Measurements from ENCODE around the gene AKAP14. TPM values are rescaled to one million over a fixed set of nuclear protein-coding genes. Genes with fewer than 3 reads are reported as not detected.
"Not testable (repeated sequence)": the region's sequence is repeated elsewhere in the genome, so short reads cannot be mapped to it uniquely, and the experiment has no call there.

Gene AKAP14
- total and polyA plus RNA-seq, 7 experiments from 2014 or later, result not detected

- Mint-ChIP-seq H3K4me1 (peaks cover 13 to 28% (median 22%) of the 10 kb centered on the region in 7 donors), H3K27me3 (no peaks in the 10 kb centered on the region), H3K4me3 (peak overlapping the region; percentile 84 to 100 (median 97)), H3K9me3 (peaks cover 0 to 1% (median 0%) of the 10 kb centered on the region in 11 donors), H3K27ac (peak overlapping the region; percentile 84 to 99 (median 94)), H3K36me3 (peaks cover 0 to 4% (median under 1%) of the 10 kb centered on the region in 5 donors)
- CTCF ChIA-PET, result no interaction called here
- POLR2A ChIA-PET, result interaction anchor here (0.6 kb wide), 1 partner anchor 687 kb away, joined by 3 read pairs; the partner anchor contains the start of gene C1GALT1C1
- no peaks in the 10 kb centered on the region for H3K27me3 ChIP-seq (ENCODE audit: control insufficient read depth in 2 of 2, insufficient read depth in 2 of 2, low read length in 2 of 2)
- DNase-seq (no peak), ATAC-seq (no peak)
- H3K4me1 ChIP-seq (ENCODE audit: control insufficient read depth in 2 of 2, insufficient read depth in 2 of 2, low read length in 2 of 2), result peaks cover 8 to 15% of the 10 kb centered on the region in 2 donors
- H3K36me3 ChIP-seq (ENCODE audit: control insufficient read depth in 2 of 3, insufficient read depth in 3 of 3, low read length in 3 of 3), result peaks cover 0 to 6% (median 0%) of the 10 kb centered on the region in 3 experiments
- H3K9me3 ChIP-seq (ENCODE audit: control insufficient read depth in 2 of 3, low read length in 3 of 3), result no peaks in the 10 kb centered on the region
- H3K4me3 ChIP-seq (ENCODE audit: low read length), result peak overlapping the region; percentile 84
- H3K27ac ChIP-seq (ENCODE audit: low read depth, low read length), result peak overlapping the region; percentile 97
- intact Hi-C loops (cut with micrococcal nuclease), result loop anchor here (1.0 to 10.0 kb wide), 12 partner anchors 72 to 708 kb away; partner anchors contain the start of genes NDUFA1 (in 2 of the 2), RNF113A (in 2 of the 2), RPL39 (in 2 of the 2) and SLC25A5 (in 2 of the 2)
These were observed 47.1 kb downstream of the AKAP14 start for GRCh38 chrX:119942831-119943184.

DNA sequence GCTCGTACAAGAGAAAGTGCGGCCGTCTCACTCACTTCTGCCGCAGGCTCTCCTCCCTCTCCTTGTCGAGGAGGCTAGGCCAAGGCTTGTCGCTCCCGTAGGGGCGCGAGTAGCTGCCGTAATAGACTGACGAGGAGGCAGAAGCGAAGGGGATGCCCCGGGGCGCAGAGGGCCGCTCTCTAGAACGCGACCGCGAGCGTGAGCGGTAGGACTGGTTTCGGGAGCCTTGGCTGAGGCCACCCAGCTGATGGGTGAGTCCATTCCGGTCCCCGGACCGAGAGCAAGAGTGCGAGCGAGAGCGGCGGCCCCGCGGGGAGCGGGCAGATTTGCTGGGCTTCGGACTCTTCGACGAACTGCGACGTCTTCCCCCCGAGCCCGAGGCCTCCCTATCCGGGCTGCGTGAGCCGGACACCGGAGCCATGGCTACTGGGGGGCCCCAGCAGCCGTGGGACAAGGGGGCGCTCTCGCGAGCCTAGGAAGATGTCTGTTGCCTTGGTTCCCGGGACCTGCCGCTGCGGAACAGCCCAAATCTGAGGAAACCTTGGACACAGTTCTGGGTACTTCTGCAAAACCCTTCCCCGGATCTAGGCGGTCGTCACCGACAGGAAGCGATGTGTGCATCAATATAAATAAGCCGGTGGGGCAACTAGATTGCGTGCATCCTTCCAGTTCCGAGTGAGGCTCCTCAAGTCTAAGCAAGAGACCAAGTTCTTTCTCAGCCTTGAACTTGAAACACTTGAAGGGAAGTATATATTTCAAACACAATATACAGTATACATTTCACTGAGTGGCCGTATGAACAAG is 47.7 kb downstream of the AKAP14 start, which contains the start of gene NKAP:
Gene NKAP (minus strand): TSS at position 567 of the 804 bp plus-strand sequence. CDS start 146 bp downstream, at position 421.
- peak within 1 kb of the TSS; percentile 84 to 99 (median 94) for H3K27ac Mint-ChIP-seq
- CTCF ChIA-PET, result interaction anchor here (0.6 kb wide), 1 partner anchor 944 kb away, joined by 3 read pairs; no protein-coding TSS in a partner anchor
- peak within 1 kb of the TSS; percentile 97 for H3K27ac ChIP-seq (ENCODE audit: low read depth, low read length)
- peaks cover 0 to 1% (median 0%) of the 10 kb centered on the region in 11 donors for H3K9me3 Mint-ChIP-seq
- H3K4me3 ChIP-seq (ENCODE audit: low read length), result peak within 1 kb of the TSS; percentile 84
- peak within 1 kb of the TSS; percentile 84 to 100 (median 97) for H3K4me3 Mint-ChIP-seq
- H3K27me3 Mint-ChIP-seq, result peaks cover 0 to 2% (median 2%) of the 10 kb centered on the region in 5 donors
- POLR2A ChIA-PET, result interaction anchor here (0.6 kb wide), 1 partner anchor 686 kb away, joined by 3 read pairs; the partner anchor contains the start of gene C1GALT1C1
- peaks cover 13 to 30% (median 22%) of the 10 kb centered on the region in 7 donors for H3K4me1 Mint-ChIP-seq
- no peaks in the 10 kb centered on the region for H3K27me3 ChIP-seq (ENCODE audit: control insufficient read depth in 2 of 2, insufficient read depth in 2 of 2, low read length in 2 of 2)
- no peaks in the 10 kb centered on the region for H3K9me3 ChIP-seq (ENCODE audit: control insufficient read depth in 2 of 3, low read length in 3 of 3)
- H3K36me3 ChIP-seq (ENCODE audit: control insufficient read depth in 2 of 3, insufficient read depth in 3 of 3, low read length in 3 of 3), result peaks cover 0 to 6% (median 0%) of the 10 kb centered on the region in 3 experiments
- H3K36me3 Mint-ChIP-seq, result peaks cover 0 to 4% (median 0%) of the 10 kb centered on the region in 5 donors
- peak; percentile 53 to 84 (median 79) for DNase-seq
- ATAC-seq, result peak; percentile 95
- intact Hi-C loops (cut with micrococcal nuclease), result loop anchor here (1.0 to 10.0 kb wide), 12 partner anchors 72 to 709 kb away; partner anchors contain the start of genes NDUFA1 (in 2 of the 2), RNF113A (in 2 of the 2), RPL39 (in 2 of the 2) and SLC25A5 (in 2 of the 2)
- peaks cover 8 to 15% of the 10 kb centered on the region in 2 donors for H3K4me1 ChIP-seq (ENCODE audit: control insufficient read depth in 2 of 2, insufficient read depth in 2 of 2, low read length in 2 of 2)

DNA sequence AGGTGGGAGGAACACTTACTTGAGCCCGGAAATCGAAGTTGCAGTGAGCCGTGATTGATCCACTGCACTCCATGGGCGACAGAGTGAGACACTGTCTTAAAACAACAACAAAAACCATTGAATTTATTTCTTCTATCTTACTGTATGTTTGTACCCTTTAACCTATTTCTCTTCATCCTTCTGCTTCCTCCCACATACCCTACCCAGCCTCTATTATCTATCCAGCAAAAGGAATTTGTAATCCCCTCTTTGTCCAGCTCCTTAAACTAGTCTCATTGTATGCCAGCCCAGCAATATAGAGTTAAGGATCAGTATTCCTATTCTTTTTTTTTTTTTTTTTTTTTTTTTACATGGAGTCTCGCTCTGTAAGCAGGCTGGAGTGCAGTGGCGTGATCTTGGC is 49.8 kb downstream of the AKAP14 start:
- POLR2A ChIA-PET, result no interaction called here
- CTCF ChIA-PET, result no interaction called here
- no peak overlapping the region for H3K27ac Mint-ChIP-seq

DNA sequence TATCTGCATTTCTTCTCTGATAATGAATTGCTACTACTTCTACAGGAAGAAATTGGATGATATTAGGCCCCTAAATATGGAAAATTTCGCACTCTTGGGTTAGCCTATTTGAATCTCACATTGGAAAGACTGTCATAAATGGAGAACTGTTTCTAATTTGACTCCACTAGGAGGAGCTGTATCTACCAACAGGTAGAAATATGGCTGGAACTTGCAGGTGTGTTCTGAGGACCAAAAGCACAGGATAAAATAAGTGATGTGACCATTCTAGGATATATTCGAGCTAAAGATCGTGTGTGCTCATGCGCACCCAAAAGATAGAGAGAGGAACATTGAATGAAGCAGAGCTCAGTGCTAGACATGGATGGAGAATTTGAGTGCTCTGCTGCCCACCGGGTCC is 52.7 kb downstream of the AKAP14 start:
- H3K4me3 ChIP-seq (ENCODE audit: low read length), result no peak overlapping the region
- ATAC-seq (no peak), DNase-seq (no peak)
- no peaks in the 10 kb centered on the region for H3K9me3 Mint-ChIP-seq
- H3K4me1 ChIP-seq (ENCODE audit: control insufficient read depth in 2 of 2, insufficient read depth in 2 of 2, low read length in 2 of 2), result no peaks in the 10 kb centered on the region
- H3K9me3 ChIP-seq (ENCODE audit: control insufficient read depth in 2 of 3, low read length in 3 of 3), result no peaks in the 10 kb centered on the region
- peaks cover 0 to 2% (median 0%) of the 10 kb centered on the region in 3 experiments for H3K36me3 ChIP-seq (ENCODE audit: control insufficient read depth in 2 of 3, insufficient read depth in 3 of 3, low read length in 3 of 3)
- ChIA-PET POLR2A (no interaction called here), CTCF (no interaction called here)
- H3K4me1 Mint-ChIP-seq, result peaks cover 0 to 9% (median 5%) of the 10 kb centered on the region in 7 donors
- H3K27me3 Mint-ChIP-seq, result peaks cover 0 to 14% (median 4%) of the 10 kb centered on the region in 5 donors
- no peaks in the 10 kb centered on the region for H3K36me3 Mint-ChIP-seq
- no peaks in the 10 kb centered on the region for H3K27me3 ChIP-seq (ENCODE audit: control insufficient read depth in 2 of 2, insufficient read depth in 2 of 2, low read length in 2 of 2)
- no peak overlapping the region for H3K4me3 Mint-ChIP-seq
- no peak overlapping the region for H3K27ac ChIP-seq (ENCODE audit: low read depth, low read length)
- no peak overlapping the region for H3K27ac Mint-ChIP-seq
- intact Hi-C loops (cut with micrococcal nuclease), result loop anchor here in 1 of 2 donors (10.0 kb wide), 2 partner anchors 516 to 714 kb away; partner anchors contain the start of genes LAMP2 and PGRMC1

More for the DNA sequence above, 49.8 kb downstream of the AKAP14 start:
- H3K27me3 Mint-ChIP-seq, result peaks cover 0 to 8% (median 4%) of the 10 kb centered on the region in 5 donors
- DNase-seq (no peak), ATAC-seq (no peak)
- Histone ChIP-seq H3K27ac (ENCODE audit: low read depth, low read length) (no peak overlapping the region), H3K4me3 (ENCODE audit: low read length) (no peak overlapping the region), H3K4me1 (ENCODE audit: control insufficient read depth in 2 of 2, insufficient read depth in 2 of 2, low read length in 2 of 2) (peaks cover 8 to 15% of the 10 kb centered on the region in 2 donors), H3K9me3 (ENCODE audit: control insufficient read depth in 2 of 3, low read length in 3 of 3) (no peaks in the 10 kb centered on the region), H3K27me3 (ENCODE audit: control insufficient read depth in 2 of 2, insufficient read depth in 2 of 2, low read length in 2 of 2) (no peaks in the 10 kb centered on the region), H3K36me3 (ENCODE audit: control insufficient read depth in 2 of 3, insufficient read depth in 3 of 3, low read length in 3 of 3) (peaks cover 0 to 6% (median 0%) of the 10 kb centered on the region in 3 experiments)
- no peak overlapping the region for H3K4me3 Mint-ChIP-seq
- intact Hi-C loops (cut with micrococcal nuclease), result loop anchor here in 1 of 2 donors (10.0 kb wide), 2 partner anchors 519 to 711 kb away; partner anchors contain the start of genes LAMP2 and PGRMC1
- peaks cover 0 to 1% (median 0%) of the 10 kb centered on the region in 11 donors for H3K9me3 Mint-ChIP-seq
- H3K36me3 Mint-ChIP-seq, result peaks cover 0 to 4% (median 0%) of the 10 kb centered on the region in 5 donors
- H3K4me1 Mint-ChIP-seq, result peaks cover 13 to 30% (median 24%) of the 10 kb centered on the region in 7 donors

DNA sequence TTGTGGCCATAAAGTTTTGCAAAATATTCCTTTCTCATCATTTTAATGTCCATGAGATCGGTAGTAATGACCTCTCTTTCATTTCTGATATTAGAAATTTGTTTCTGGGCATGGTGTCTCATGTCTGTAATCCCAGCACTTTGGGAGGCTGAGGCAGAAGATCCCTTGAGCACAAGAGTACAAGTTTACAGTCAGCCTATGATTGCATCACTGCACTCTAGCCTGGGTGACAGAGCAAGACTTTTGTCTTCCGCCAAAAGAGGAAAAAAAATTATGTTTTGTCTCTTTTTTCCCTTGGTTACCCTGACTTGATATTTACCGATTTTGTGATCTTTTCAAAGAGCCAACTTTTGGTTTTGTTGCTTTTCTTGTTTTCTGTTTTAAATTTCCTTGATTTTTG is 58.7 kb downstream of the AKAP14 start:
- intact Hi-C loops (cut with micrococcal nuclease), result no loop called here
- H3K4me1 ChIP-seq (ENCODE audit: control insufficient read depth in 2 of 2, insufficient read depth in 2 of 2, low read length in 2 of 2), result no peaks in the 10 kb centered on the region
- ATAC-seq (no peak), DNase-seq (no peak)
- Mint-ChIP-seq H3K27me3 (peaks cover 2 to 42% (median 5%) of the 10 kb centered on the region in 5 donors), H3K36me3 (peaks cover 0 to 4% (median 0%) of the 10 kb centered on the region in 5 donors), H3K27ac (no peak overlapping the region), H3K9me3 (peaks cover 0 to 9% (median 3%) of the 10 kb centered on the region in 11 donors), H3K4me1 (peaks cover 4 to 29% (median 5%) of the 10 kb centered on the region in 7 donors), H3K4me3 (peak overlapping the region in 1 of 10 donors; percentile 17)
- no peaks in the 10 kb centered on the region for H3K36me3 ChIP-seq (ENCODE audit: control insufficient read depth in 2 of 3, insufficient read depth in 3 of 3, low read length in 3 of 3)
- H3K27me3 ChIP-seq (ENCODE audit: control insufficient read depth in 2 of 2, insufficient read depth in 2 of 2, low read length in 2 of 2), result no peaks in the 10 kb centered on the region
- CTCF ChIA-PET, result no interaction called here
- H3K27ac ChIP-seq (ENCODE audit: low read depth, low read length), result no peak overlapping the region
- POLR2A ChIA-PET, result no interaction called here
- H3K4me3 ChIP-seq (ENCODE audit: low read length), result no peak overlapping the region
- H3K9me3 ChIP-seq (ENCODE audit: control insufficient read depth in 2 of 3, low read length in 3 of 3), result no peaks in the 10 kb centered on the region

- ATAC-seq, result peak; percentile 53
- intact Hi-C loops (cut with micrococcal nuclease); H3K36me3 ChIP-seq (ENCODE audit: control insufficient read depth in 2 of 3, insufficient read depth in 3 of 3, low read length in 3 of 3); CTCF ChIA-PET; H3K9me3 Mint-ChIP-seq; H3K4me3 ChIP-seq (ENCODE audit: low read length); H3K27ac ChIP-seq (ENCODE audit: low read depth, low read length); H3K9me3 ChIP-seq (ENCODE audit: control insufficient read depth in 2 of 3, low read length in 3 of 3); H3K4me1 ChIP-seq (ENCODE audit: control insufficient read depth in 2 of 2, insufficient read depth in 2 of 2, low read length in 2 of 2); H3K36me3 Mint-ChIP-seq; H3K27me3 ChIP-seq (ENCODE audit: control insufficient read depth in 2 of 2, insufficient read depth in 2 of 2, low read length in 2 of 2); POLR2A ChIA-PET: not testable (repeated sequence)
- peaks cover 11 to 53% (median 16%) of the 10 kb centered on the region in 5 donors for H3K27me3 Mint-ChIP-seq
- peak in 8 of 9 donors; percentile 11 to 48 (median 24) for DNase-seq
- H3K4me1 Mint-ChIP-seq, result peaks cover 3 to 29% (median 5%) of the 10 kb centered on the region in 7 donors
- H3K27ac Mint-ChIP-seq, result peak overlapping the region in 4 of 9 donors; percentile 52 to 71 (median 58)
- peak overlapping the region in 9 of 10 donors; percentile 12 to 59 (median 36) for H3K4me3 Mint-ChIP-seq
These were observed 60.3 kb downstream of the AKAP14 start for GRCh38 chrX:119955807-119956570.

All from naive thymus-derived CD4-positive, alpha-beta T cell (primary cell).